Articular chondrocyte of knee joint (primary cell): ENCODE data around the gene INO80. TPM values are rescaled to one million over a fixed set of nuclear protein-coding genes. Genes with fewer than 3 reads are reported as not detected.

ENCODE experiments used
- small RNA-seq: library from RNA; depleted of rRNA; stranded (forward); fragments of <200 nt; gene quantifications from one replicate; pipeline ENCODE3, GENCODE V24; 2012
- total RNA-seq: library from RNA; depleted of rRNA; stranded (reverse); fragments of >200 nt; gene quantifications from 2 replicates; pipeline ENCODE4 v1.2.3, GENCODE V29; 2012

Gene INO80, protein sequence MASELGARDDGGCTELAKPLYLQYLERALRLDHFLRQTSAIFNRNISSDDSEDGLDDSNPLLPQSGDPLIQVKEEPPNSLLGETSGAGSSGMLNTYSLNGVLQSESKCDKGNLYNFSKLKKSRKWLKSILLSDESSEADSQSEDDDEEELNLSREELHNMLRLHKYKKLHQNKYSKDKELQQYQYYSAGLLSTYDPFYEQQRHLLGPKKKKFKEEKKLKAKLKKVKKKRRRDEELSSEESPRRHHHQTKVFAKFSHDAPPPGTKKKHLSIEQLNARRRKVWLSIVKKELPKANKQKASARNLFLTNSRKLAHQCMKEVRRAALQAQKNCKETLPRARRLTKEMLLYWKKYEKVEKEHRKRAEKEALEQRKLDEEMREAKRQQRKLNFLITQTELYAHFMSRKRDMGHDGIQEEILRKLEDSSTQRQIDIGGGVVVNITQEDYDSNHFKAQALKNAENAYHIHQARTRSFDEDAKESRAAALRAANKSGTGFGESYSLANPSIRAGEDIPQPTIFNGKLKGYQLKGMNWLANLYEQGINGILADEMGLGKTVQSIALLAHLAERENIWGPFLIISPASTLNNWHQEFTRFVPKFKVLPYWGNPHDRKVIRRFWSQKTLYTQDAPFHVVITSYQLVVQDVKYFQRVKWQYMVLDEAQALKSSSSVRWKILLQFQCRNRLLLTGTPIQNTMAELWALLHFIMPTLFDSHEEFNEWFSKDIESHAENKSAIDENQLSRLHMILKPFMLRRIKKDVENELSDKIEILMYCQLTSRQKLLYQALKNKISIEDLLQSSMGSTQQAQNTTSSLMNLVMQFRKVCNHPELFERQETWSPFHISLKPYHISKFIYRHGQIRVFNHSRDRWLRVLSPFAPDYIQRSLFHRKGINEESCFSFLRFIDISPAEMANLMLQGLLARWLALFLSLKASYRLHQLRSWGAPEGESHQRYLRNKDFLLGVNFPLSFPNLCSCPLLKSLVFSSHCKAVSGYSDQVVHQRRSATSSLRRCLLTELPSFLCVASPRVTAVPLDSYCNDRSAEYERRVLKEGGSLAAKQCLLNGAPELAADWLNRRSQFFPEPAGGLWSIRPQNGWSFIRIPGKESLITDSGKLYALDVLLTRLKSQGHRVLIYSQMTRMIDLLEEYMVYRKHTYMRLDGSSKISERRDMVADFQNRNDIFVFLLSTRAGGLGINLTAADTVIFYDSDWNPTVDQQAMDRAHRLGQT (N-terminal part only)
- total RNA-seq: 24.4 and 24.6 TPM in 2 replicates

DNA sequence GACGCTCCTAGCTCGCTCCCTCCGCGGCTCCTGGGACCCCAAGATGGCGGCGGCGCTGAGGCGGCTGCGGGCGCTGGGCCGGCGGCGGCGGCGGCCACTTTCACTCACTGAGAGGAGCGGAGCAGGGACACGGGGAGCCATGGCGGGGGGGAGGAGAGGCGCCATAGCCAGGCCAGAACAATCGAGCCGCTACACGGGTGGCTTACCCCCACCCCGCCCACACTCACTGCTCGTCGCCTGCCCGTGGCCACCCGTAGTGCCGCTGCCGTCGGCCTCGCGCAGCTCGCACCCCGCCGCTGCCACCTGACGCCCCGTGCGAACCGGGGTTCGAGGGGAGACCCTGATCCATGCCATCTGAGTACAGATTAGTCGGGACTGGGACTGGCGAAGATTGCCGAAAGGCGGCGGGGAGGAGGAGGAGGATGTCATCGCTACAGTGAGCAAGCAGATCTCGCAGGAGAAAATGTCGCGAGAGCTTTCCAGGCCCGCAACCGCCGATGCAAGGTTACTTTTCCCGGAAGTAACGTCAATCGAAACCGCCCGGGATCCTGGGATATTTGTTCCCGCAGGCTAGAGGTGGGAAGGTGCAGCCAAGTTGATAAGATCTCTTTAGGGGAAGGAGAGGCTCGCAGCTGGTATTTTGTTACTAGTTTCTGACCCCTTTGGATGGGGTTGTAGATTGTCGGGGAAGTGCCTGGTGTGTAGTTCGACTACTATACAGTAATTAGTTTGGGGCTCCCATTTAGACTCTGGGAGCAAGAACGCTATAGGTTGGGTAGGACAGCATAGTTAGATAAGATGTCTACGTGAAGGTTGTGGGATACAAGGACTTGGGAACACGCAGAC, at the start of gene INO80:
TSS of gene INO80 (minus strand) at position 165 of the 846 bp plus-strand sequence. CDS start 19,970 bp downstream, outside the sequence.

DNA sequence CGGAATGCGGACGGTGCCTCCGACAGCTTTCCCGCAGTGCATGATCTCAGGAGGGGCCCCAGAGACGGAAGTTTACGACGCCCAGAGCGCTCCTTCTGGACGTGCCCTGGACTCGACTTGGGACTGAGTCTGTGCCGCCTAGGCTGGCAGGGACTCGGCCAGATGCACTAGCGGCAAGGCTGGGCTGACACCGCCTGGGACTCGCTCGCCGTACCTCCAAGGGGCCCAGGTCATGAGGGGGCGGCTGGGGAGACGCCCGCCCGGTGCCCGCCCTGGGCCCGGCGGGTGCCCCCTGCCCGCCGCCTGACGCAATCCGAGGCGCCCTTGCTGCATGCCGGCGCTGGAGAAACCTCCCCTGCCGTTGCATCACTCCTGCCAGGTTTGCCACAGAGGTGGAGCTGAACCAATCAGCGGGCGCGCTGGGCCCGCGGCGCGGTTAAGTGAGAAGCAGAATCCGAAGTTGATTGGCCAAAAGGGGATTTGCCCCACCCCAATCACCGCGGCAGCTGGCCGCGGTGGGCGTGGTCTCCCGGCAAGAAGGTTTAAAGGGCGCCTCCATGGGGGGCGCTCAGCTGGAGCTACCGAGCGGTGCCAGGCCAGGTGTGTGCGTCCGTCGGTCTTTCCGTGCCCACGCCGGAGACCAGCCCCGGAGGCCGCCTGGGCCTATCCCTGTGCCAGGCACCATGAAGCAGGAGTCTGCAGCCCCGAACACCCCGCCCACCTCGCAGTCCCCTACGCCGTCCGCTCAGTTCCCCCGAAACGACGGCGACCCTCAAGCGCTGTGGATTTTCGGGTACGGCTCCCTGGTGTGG, 163.0 kb downstream of the INO80 start, which contains the start of gene CHAC1:
TSS of gene CHAC1 (plus strand) at position 571 of the 812 bp plus-strand sequence. CDS start at position 684, 113 bp downstream.

Small RNA genes within 50 kb of the gene (small RNA-seq; reads per million reads assigned to genes)
- not detected for gene ISCA1P4

Other genes starting within 250 kb of the INO80 start
- gene RHOV, start 242.0 kb downstream of the INO80 start, total RNA-seq: not detected in 2 replicates
- gene VPS18, start 221.8 kb downstream of the INO80 start, total RNA-seq: 37.6 and 38.8 TPM in 2 replicates
- gene DLL4, start 186.9 kb downstream of the INO80 start, total RNA-seq: 0.11 TPM in 1 of 2 replicates, not detected in the other
- 9.8 and 14.0 TPM in 2 replicates for gene CHAC1, start 162.8 kb downstream of the INO80 start, total RNA-seq
- not detected in 2 replicates for gene EXD1, start 114.5 kb upstream of the INO80 start, total RNA-seq
- 139 and 145 TPM in 2 replicates for gene CHP1, start 115.0 kb upstream of the INO80 start, total RNA-seq
- 3.7 and 5.1 TPM in 2 replicates for gene OIP5, start 216.3 kb upstream of the INO80 start, total RNA-seq
- 35.3 and 54.3 TPM in 2 replicates for gene NUSAP1, start 216.6 kb upstream of the INO80 start, total RNA-seq